Naive B cell (primary cell): Measurements from ENCODE around the gene RFNG. TPM values are rescaled to one million over a fixed set of nuclear protein-coding genes. Genes with fewer than 3 reads are reported as not detected.
A peak's percentile ranks its signal among the peaks of the same experiment; 100 is the strongest.

Source experiments
- ATAC-seq, 2 donors: fragments of 150-1000 bp; cut with Tn5 transposase; 2 replicates each; pipeline ENCODE4 v1.10.0; 2021; ENCODE audit warnings: low read depth in 2 of 2, mild to moderate bottlenecking in 2 of 2, moderate library complexity in 2 of 2
- DNase-seq: peaks from one replicate; pipeline ENCODE4 v3.0.0; 2022
- H3K27ac Mint-ChIP-seq, 6 donors: one replicate each; pipeline ENCODE4 v1.8.0; 2020 to 2022; ENCODE audit warnings: mild to moderate bottlenecking in 6 of 6, mixed read lengths in 6 of 6, moderate library complexity in 5 of 6, inconsistent platforms in 2 of 6
- H3K27me3 Mint-ChIP-seq, 3 donors: one replicate each; pipeline ENCODE4 v1.8.0; 2021 to 2022; ENCODE audit warnings: mixed read lengths in 3 of 3, mild to moderate bottlenecking in 1 of 3
- H3K36me3 Mint-ChIP-seq, 2 donors: one replicate each; pipeline ENCODE4 v1.8.0; 2020 to 2022; ENCODE audit warnings: mixed read lengths in 2 of 2, inconsistent platforms in 1 of 2, mild to moderate bottlenecking in 1 of 2
- H3K4me1 Mint-ChIP-seq, 3 donors: one replicate each; pipeline ENCODE4 v1.8.0; 2020 to 2022; ENCODE audit warnings: mixed read lengths in 3 of 3, inconsistent platforms in 1 of 3, mild to moderate bottlenecking in 1 of 3, moderate library complexity in 1 of 3
- H3K4me3 Mint-ChIP-seq, 8 donors: one replicate each; pipeline ENCODE4 v1.8.0; 2020 to 2022; ENCODE audit warnings: mild to moderate bottlenecking in 8 of 8, mixed read lengths in 8 of 8, moderate library complexity in 8 of 8, inconsistent platforms in 2 of 8
- H3K9me3 Mint-ChIP-seq, 7 donors: one replicate each; pipeline ENCODE4 v1.8.0; 2020 to 2022; ENCODE audit warnings: mixed read lengths in 7 of 7, mild to moderate bottlenecking in 5 of 7, inconsistent platforms in 2 of 7, moderate library complexity in 1 of 7
- polyA plus RNA-seq, 6 donors: library from polyadenylated mRNA; unstranded; fragments of 300-500 nt; fragmentation: Illumina TruSeq; gene quantifications; one replicate each; pipeline ENCODE4 v1.2.3, GENCODE V29; 2021; ENCODE audit warnings: low read depth in 6 of 6

Gene RFNG
- polyA plus RNA-seq, 6 donors from 2014 or later = 2.6 to 7.6 (median 4.8) TPM

- ATAC-seq (no peak), DNase-seq (no peak)
- Mint-ChIP-seq H3K27ac (no peak overlapping the region), H3K36me3 (no peaks in the 10 kb centered on the region), H3K9me3 (no peaks in the 10 kb centered on the region), H3K4me1 (no peaks in the 10 kb centered on the region), H3K27me3 (no peaks in the 10 kb centered on the region), H3K4me3 (no peak overlapping the region)
Observed at GRCh38 chr17:82085031-82085861, 33.6 kb upstream of the RFNG start.

- Mint-ChIP-seq H3K27me3 (no peaks in the 10 kb centered on the region), H3K36me3 (no peaks in the 10 kb centered on the region), H3K4me3 (no peak overlapping the region), H3K27ac (no peak overlapping the region), H3K9me3 (no peaks in the 10 kb centered on the region), H3K4me1 (no peaks in the 10 kb centered on the region)
- ATAC-seq (no peak), DNase-seq (no peak)
Observed at GRCh38 chr17:82084373-82085030, 32.9 kb upstream of the RFNG start.

GRCh38 chr17:82083533-82084359 lies 32.1 kb upstream of the RFNG start:
- DNase-seq (no peak), ATAC-seq (no peak)
- no peak overlapping the region for H3K27ac Mint-ChIP-seq
- no peaks in the 10 kb centered on the region for H3K36me3 Mint-ChIP-seq
- no peaks in the 10 kb centered on the region for H3K9me3 Mint-ChIP-seq
- H3K4me3 Mint-ChIP-seq = no peak overlapping the region
- no peaks in the 10 kb centered on the region for H3K27me3 Mint-ChIP-seq
- H3K4me1 Mint-ChIP-seq = no peaks in the 10 kb centered on the region

- no peaks in the 10 kb centered on the region for H3K36me3 Mint-ChIP-seq
- ATAC-seq (no peak), DNase-seq (no peak)
- H3K27ac Mint-ChIP-seq = no peak overlapping the region
- no peak overlapping the region for H3K4me3 Mint-ChIP-seq
- H3K27me3 Mint-ChIP-seq = no peaks in the 10 kb centered on the region
- H3K4me1 Mint-ChIP-seq = no peaks in the 10 kb centered on the region
- no peaks in the 10 kb centered on the region for H3K9me3 Mint-ChIP-seq
Observed at GRCh38 chr17:82083009-82083408, 31.4 kb upstream of the RFNG start.

GRCh38 chr17:82082456-82082855 lies 30.8 kb upstream of the RFNG start:
- H3K36me3 Mint-ChIP-seq = no peaks in the 10 kb centered on the region
- H3K27ac Mint-ChIP-seq = no peak overlapping the region
- no peak overlapping the region for H3K4me3 Mint-ChIP-seq
- H3K27me3 Mint-ChIP-seq = no peaks in the 10 kb centered on the region
- ATAC-seq = no peak
- no peaks in the 10 kb centered on the region for H3K9me3 Mint-ChIP-seq
- no peak for DNase-seq
- H3K4me1 Mint-ChIP-seq = no peaks in the 10 kb centered on the region

GRCh38 chr17:82081966-82082365 lies 30.4 kb upstream of the RFNG start:
- H3K27ac Mint-ChIP-seq = no peak overlapping the region
- no peak overlapping the region for H3K4me3 Mint-ChIP-seq
- no peaks in the 10 kb centered on the region for H3K4me1 Mint-ChIP-seq
- no peaks in the 10 kb centered on the region for H3K27me3 Mint-ChIP-seq
- H3K36me3 Mint-ChIP-seq = no peaks in the 10 kb centered on the region
- DNase-seq = no peak
- no peak for ATAC-seq
- H3K9me3 Mint-ChIP-seq = no peaks in the 10 kb centered on the region

GRCh38 chr17:82081546-82081945 lies 29.9 kb upstream of the RFNG start:
- DNase-seq (no peak), ATAC-seq (no peak)
- Mint-ChIP-seq H3K4me3 (no peak overlapping the region), H3K36me3 (no peaks in the 10 kb centered on the region), H3K4me1 (no peaks in the 10 kb centered on the region), H3K9me3 (no peaks in the 10 kb centered on the region), H3K27me3 (no peaks in the 10 kb centered on the region), H3K27ac (no peak overlapping the region)

- H3K36me3 Mint-ChIP-seq = no peaks in the 10 kb centered on the region
- H3K4me3 Mint-ChIP-seq = no peak overlapping the region
- no peak overlapping the region for H3K27ac Mint-ChIP-seq
- no peaks in the 10 kb centered on the region for H3K9me3 Mint-ChIP-seq
- H3K4me1 Mint-ChIP-seq = no peaks in the 10 kb centered on the region
- H3K27me3 Mint-ChIP-seq = no peaks in the 10 kb centered on the region
- DNase-seq (no peak), ATAC-seq (no peak)
Observed at GRCh38 chr17:82080789-82081464, 29.3 kb upstream of the RFNG start.

- no peak for DNase-seq
- Mint-ChIP-seq H3K27me3 (no peaks in the 10 kb centered on the region), H3K4me1 (no peaks in the 10 kb centered on the region), H3K9me3 (no peaks in the 10 kb centered on the region), H3K36me3 (no peaks in the 10 kb centered on the region), H3K27ac (no peak overlapping the region), H3K4me3 (no peak overlapping the region)
- ATAC-seq = no peak
Observed at GRCh38 chr17:82080048-82080788, 28.6 kb upstream of the RFNG start.

- no peaks in the 10 kb centered on the region for H3K9me3 Mint-ChIP-seq
- no peaks in the 10 kb centered on the region for H3K27me3 Mint-ChIP-seq
- no peaks in the 10 kb centered on the region for H3K36me3 Mint-ChIP-seq
- DNase-seq (no peak), ATAC-seq (no peak)
- no peak overlapping the region for H3K4me3 Mint-ChIP-seq
- H3K27ac Mint-ChIP-seq = no peak overlapping the region
- H3K4me1 Mint-ChIP-seq = no peaks in the 10 kb centered on the region
Observed at GRCh38 chr17:82079001-82079677, 27.5 kb upstream of the RFNG start.

GRCh38 chr17:82078433-82078832 lies 26.8 kb upstream of the RFNG start:
- DNase-seq = no peak
- H3K9me3 Mint-ChIP-seq = no peaks in the 10 kb centered on the region
- H3K36me3 Mint-ChIP-seq = no peaks in the 10 kb centered on the region
- ATAC-seq = no peak
- H3K27me3 Mint-ChIP-seq = no peaks in the 10 kb centered on the region
- H3K4me3 Mint-ChIP-seq = no peak overlapping the region
- H3K27ac Mint-ChIP-seq = peak overlapping the region in 1 of 6 donors; percentile 14
- H3K4me1 Mint-ChIP-seq = no peaks in the 10 kb centered on the region

GRCh38 chr17:82077617-82078358 lies 26.2 kb upstream of the RFNG start:
- H3K4me1 Mint-ChIP-seq = no peaks in the 10 kb centered on the region
- ATAC-seq (no peak), DNase-seq (no peak)
- H3K9me3 Mint-ChIP-seq = no peaks in the 10 kb centered on the region
- H3K27ac Mint-ChIP-seq = peak overlapping the region in 1 of 6 donors; percentile 14
- no peaks in the 10 kb centered on the region for H3K36me3 Mint-ChIP-seq
- no peak overlapping the region for H3K4me3 Mint-ChIP-seq
- no peaks in the 10 kb centered on the region for H3K27me3 Mint-ChIP-seq
